Measurements from ENCODE around the gene MAVS. TPM values are rescaled to one million over a fixed set of nuclear protein-coding genes. Genes with fewer than 3 reads are reported as not detected.

The MAVS gene
- total and polyA plus RNA-seq, 4 donors, result 13.2 to 39.6 (median 20.9) TPM

DNA sequence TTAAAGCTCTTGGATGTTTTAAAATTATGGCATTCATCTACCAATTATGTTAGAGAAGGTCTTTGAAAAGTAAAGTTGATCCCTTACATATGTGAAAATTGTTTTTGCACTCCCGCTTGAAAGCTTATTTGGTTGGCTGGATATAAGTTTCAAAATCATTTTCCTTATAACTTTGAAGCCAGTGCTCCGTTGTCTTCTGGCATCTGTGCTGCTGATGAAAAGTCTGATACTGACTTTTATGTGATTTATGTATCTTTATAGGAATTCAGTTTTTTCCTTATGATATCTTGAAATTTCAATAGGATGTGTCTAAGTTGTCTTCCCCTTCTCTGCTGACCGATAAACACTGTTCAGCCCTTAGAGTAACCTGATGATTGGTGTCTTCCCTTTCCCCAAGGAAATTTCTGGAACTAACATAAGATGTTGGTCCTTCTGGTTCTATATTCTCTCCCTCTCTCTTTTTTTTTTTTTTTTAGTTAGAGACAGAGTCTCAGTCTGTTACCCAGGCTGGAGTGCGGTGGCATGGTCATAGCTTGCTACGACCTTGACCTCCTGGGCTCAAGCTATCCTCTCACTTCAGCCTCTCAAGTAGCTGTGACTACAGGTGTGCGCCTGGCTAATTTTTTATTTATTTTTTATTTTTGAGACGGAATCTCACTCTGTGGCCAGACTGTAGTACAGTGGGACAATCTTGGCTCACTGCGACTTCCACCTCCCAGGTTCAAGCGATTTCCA lies 55.2 kb downstream of the MAVS start:
- Histone ChIP-seq H3K9me3 (ENCODE audit: control insufficient read depth in 4 of 4, insufficient read depth in 3 of 4, low read length in 3 of 4) (no peaks in the 10 kb centered on the region), H3K4me3 (no peak overlapping the region), H3K27ac (ENCODE audit: low read depth in 1 of 2, low read length in 1 of 2) (peak overlapping the region in 1 of 2 donors; percentile 47), H3K27me3 (ENCODE audit: control insufficient read depth in 3 of 3, insufficient read depth in 3 of 3, low read length in 2 of 3) (no peaks in the 10 kb centered on the region), H3K9ac (ENCODE audit: insufficient read depth in 1 of 2, low read length in 2 of 2) (peak overlapping the region in 1 of 2 donors; percentile 65), H3K36me3 (ENCODE audit: control insufficient read depth in 4 of 4, insufficient read depth in 4 of 4, low read length in 4 of 4) (peaks cover 0 to 2% (median under 1%) of the 10 kb centered on the region in 4 donors), H3K4me1 (ENCODE audit: control insufficient read depth in 5 of 5, insufficient read depth in 5 of 5, low read length in 5 of 5) (peaks cover 6 to 17% (median 13%) of the 10 kb centered on the region in 5 donors)
- DNase-seq (peak in 1 of 3 donors; percentile 47), ATAC-seq (ENCODE audit: insufficient read depth, low FRiP score) (no peak)
- no peak for TF ChIP-seq CTCF (IDR thresholded peaks at IDR 0.05; ENCODE audit: control extremely low read depth, extremely low read depth)
- WGBS, 2 donors, result 62 to 71% methylated on average over 9 of the region's 9 CpGs

- Histone ChIP-seq H3K4me3 (no peak overlapping the region), H3K4me1 (ENCODE audit: control insufficient read depth in 5 of 5, insufficient read depth in 5 of 5, low read length in 5 of 5) (peaks cover 6 to 19% (median 12%) of the 10 kb centered on the region in 5 donors), H3K9ac (ENCODE audit: insufficient read depth in 1 of 2, low read length in 2 of 2) (no peak overlapping the region), H3K36me3 (ENCODE audit: control insufficient read depth in 4 of 4, insufficient read depth in 4 of 4, low read length in 4 of 4) (peaks cover 0 to 1% (median 0%) of the 10 kb centered on the region in 4 donors), H3K9me3 (ENCODE audit: control insufficient read depth in 4 of 4, insufficient read depth in 3 of 4, low read length in 3 of 4) (no peaks in the 10 kb centered on the region), H3K27me3 (ENCODE audit: control insufficient read depth in 3 of 3, insufficient read depth in 3 of 3, low read length in 2 of 3) (no peaks in the 10 kb centered on the region), H3K27ac (ENCODE audit: low read depth in 1 of 2, low read length in 1 of 2) (no peak overlapping the region)
- 88 to 90% methylated on average over 5 of the region's 5 CpGs for WGBS, 2 donors
- no peak for DNase-seq
- no peak for TF ChIP-seq CTCF (IDR thresholded peaks at IDR 0.05; ENCODE audit: control extremely low read depth, extremely low read depth)
- no peak for ATAC-seq (ENCODE audit: insufficient read depth, low FRiP score)
Measured at GRCh38 chr20:3902446-3902845, 55.8 kb downstream of the MAVS start.

DNA sequence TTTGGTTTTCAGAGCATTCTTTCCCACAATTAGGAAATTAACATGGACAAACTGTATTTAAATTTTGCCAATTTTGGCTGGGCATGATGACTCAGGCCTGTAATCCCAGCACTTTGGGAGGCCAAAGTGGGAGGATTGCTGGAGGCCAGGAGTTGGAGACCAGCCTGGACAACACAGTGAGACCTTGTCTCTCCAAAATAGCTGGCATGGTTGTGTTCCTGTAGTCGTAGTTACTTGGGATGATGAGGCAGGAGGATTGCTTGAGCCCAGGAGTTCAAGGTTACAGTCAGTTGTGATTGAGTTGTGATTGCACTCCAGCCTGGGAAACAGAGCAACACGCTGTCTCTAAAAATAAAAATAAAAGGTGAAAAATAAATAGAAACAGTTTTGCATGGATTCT lies 57.6 kb downstream of the MAVS start:
- DNase-seq, result no peak
- no peaks in the 10 kb centered on the region for H3K9me3 ChIP-seq (ENCODE audit: control insufficient read depth in 4 of 4, insufficient read depth in 3 of 4, low read length in 3 of 4)
- peaks cover 0 to 12% (median 9%) of the 10 kb centered on the region in 4 donors for H3K36me3 ChIP-seq (ENCODE audit: control insufficient read depth in 4 of 4, insufficient read depth in 4 of 4, low read length in 4 of 4)
- ATAC-seq (ENCODE audit: insufficient read depth, low FRiP score), result no peak
- no peak overlapping the region for H3K9ac ChIP-seq (ENCODE audit: insufficient read depth in 1 of 2, low read length in 2 of 2)
- no peak overlapping the region for H3K4me3 ChIP-seq
- H3K27me3 ChIP-seq (ENCODE audit: control insufficient read depth in 3 of 3, insufficient read depth in 3 of 3, low read length in 2 of 3), result no peaks in the 10 kb centered on the region
- whole genome bisulfite sequencing, 2 donors, result 77 to 84% methylated on average over 2 of the region's 2 CpGs
- no peak for TF ChIP-seq CTCF (IDR thresholded peaks at IDR 0.05; ENCODE audit: control extremely low read depth, extremely low read depth)
- peaks cover 4 to 25% (median 10%) of the 10 kb centered on the region in 5 donors for H3K4me1 ChIP-seq (ENCODE audit: control insufficient read depth in 5 of 5, insufficient read depth in 5 of 5, low read length in 5 of 5)
- H3K27ac ChIP-seq (ENCODE audit: low read depth in 1 of 2, low read length in 1 of 2), result no peak overlapping the region
